Stimulated activated CD4-positive, alpha-beta T cell treated with anti-CD3 and anti-CD28 coated beads, Interleukin-4, amount 100 ng/mL, for 24 hours (primary cell): Measurements from ENCODE around the gene ZFAND2B.

Source experiments
- DNase-seq: peaks from one replicate; pipeline ENCODE4 v3.0.0-alpha.2; 2020

The ZFAND2B gene, protein sequence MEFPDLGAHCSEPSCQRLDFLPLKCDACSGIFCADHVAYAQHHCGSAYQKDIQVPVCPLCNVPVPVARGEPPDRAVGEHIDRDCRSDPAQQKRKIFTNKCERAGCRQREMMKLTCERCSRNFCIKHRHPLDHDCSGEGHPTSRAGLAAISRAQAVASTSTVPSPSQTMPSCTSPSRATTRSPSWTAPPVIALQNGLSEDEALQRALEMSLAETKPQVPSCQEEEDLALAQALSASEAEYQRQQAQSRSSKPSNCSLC

DNA sequence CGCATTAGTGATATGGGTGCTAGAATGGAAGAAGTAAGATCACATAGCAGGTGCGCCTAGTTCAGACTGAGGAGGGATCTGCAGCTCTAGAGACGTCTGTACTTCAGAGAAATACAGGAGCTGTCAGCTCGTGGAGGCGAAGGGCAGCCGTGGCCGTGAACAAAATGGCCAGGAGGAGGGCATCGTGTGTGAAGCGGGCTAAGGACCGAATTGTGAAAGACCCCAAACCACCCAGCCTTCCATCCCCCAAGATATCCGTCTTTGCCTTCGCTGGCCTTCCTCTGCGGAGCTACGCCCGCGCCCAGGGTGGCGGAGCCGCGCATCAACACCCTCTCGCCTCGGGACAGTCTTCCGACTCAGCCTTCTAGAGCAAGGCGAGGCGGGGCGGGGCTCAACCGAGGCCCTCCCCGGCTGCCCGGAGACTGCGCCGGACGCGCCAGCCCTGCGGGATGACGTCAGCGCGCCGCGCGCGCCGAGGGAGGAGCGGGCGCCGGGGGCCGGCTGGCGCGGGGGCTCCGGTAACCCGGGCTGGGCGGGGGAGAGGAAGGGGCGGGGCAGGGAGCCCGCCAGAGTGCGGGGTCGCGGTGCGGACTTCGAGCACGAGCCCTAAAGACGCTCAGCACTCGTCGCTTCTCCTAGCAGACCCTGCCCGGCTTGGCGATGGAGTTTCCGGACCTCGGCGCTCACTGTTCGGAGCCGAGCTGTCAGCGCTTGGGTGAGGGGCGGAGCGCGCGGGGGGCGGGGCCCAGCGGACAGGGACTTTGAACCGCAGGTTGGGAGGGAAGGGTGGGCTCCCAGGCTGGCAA lies at the start of gene ZFAND2B:
Gene ZFAND2B, plus strand, starts transcription at position 455 of the 806 bp plus-strand sequence. Its CDS starts 206 bp downstream, at position 661.
- peak; percentile 94 for DNase-seq

DNA sequence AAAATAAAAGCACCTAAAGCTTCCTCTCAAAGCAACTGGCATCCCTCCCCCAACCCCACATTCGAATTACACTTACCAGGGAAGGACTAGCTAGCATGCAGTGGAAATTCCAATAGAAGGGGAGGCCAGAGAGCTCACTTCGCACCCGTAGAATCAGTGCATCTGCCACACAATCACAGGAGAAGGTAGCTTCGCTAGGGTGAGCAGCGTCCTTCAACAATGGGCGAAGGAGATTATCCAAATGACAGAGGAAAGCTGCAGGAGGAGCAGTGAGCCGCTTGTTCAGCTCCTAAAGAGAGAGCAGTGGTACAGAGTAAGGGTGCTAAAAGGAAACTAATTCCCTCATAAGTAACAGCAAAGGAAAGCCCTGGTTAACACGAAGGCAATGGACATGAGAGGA lies 49.2 kb upstream of the ZFAND2B start:
- no peak for DNase-seq

DNA sequence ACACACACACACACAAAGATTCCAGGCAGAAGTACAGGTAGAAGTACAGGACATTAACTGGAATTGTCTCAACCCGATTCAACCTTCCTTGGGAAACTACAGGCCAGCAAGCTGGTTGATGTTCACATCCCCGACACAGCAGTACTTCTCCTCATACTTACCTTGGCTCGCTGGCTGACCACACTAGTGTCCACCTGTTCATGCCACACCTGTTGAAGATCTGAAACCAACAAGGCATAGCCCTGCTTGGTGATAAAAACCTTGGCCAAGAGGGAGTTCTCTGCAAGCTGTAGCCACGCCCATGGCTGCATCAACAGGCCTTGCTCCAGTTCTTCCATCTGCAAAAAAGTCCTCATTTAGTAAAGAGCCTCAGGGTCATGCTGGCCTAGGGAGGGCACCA lies 48.6 kb upstream of the ZFAND2B start:
- DNase-seq, result no peak

DNA sequence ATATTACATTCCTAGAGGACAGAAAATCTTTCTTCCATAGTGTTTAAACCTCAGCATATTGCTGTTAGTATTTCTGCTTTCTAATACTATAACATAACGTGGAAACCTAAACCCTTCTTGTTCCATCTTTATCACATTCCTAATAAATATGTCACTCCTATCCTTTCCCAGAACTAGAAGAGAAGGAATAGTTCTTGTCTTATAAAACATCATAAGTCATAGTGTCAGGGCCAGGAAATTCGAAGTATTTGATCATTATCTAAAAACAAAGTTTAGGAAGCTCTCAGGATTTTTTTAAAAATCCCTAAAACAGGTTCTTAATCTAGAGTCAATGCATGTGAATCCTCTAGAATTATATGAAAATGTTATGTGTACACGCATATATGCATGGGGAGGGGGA lies 48.0 kb upstream of the ZFAND2B start:
- no peak for DNase-seq

DNA sequence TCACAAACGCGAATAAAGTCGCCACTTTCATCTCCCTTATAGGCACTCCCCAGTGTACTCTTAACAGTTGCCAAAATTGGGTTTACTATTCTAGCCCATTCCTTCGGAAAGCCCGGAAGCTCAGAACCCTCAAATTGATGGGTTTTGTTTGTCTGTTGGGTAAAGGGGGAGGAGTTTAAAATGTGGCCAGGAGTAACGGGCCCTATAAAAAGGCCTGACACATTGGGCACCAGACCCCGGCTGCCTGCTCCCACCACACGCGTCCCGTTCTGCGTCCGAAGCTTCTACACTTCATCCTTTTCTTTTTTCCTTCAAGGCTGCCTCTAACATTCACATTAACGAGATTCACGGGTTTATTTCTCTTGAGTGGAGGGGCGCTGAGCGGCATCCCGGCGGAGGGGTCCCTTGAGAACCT lies 46.8 kb upstream of the ZFAND2B start:
- DNase-seq, result no peak

DNA sequence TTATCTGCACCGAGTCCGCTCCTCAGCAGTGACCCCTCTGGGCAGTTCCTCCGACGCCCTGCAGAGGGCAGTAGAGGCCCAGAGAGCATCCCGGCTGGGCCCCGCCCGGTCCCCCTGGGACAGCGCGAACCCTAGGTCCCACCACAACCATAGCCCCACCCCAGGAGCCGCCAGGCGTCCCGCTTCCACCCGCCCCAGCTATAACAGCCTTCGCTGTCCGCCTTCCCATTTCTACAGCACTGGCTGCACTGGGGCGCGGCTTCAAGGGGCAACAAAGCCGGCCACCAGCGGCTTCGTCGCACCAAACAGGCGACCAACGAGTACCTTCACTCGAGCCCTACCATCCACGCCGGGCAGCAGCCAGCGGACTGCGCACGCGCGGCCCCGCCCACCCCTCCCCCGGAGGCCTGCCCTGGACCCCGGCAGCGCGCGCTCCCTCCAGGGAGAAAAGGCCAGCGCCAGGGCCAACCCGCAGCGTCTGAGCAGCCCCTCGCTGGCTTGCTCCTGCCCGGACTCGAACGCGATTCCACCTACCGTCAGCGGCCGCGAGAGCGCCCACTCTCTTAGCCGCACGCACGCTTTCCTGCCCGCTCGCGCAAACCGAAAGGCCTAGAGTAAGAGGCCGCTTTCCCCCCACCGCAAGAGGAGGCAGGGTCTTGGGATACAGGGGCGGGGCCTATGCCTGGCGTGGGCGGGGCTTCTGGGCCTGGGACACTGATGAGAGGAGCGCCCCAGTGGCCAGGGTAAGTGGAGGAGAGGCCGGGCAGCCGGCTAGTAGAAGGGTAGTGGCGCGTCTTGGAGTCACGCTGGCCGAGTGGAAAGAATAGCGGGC lies 46.2 kb upstream of the ZFAND2B start, which contains the start of gene NHEJ1:
Gene NHEJ1, minus strand, starts transcription at position 630 of the 832 bp plus-strand sequence. CDS start 2,453 bp downstream, outside the sequence.
- peak; percentile 95 for DNase-seq

DNA sequence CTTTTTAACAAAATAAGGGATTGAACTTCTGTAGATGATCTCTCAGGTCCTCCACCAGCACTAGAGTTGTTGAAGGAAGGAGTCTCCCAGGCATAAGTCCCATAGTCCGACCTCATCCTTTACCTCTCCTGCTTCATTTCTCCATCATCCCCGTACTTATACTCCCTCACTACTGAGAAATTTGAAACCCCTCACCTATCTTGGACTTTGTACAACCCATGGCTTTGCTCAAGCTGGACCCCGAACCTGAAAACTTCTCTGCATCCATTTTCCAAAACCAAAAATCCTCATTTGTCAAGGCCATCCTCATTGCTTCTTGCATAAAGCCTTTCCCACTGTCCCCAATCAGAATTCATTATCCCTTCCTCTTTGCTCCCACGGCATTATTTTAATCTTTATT lies 45.5 kb upstream of the ZFAND2B start:
- no peak for DNase-seq

DNA sequence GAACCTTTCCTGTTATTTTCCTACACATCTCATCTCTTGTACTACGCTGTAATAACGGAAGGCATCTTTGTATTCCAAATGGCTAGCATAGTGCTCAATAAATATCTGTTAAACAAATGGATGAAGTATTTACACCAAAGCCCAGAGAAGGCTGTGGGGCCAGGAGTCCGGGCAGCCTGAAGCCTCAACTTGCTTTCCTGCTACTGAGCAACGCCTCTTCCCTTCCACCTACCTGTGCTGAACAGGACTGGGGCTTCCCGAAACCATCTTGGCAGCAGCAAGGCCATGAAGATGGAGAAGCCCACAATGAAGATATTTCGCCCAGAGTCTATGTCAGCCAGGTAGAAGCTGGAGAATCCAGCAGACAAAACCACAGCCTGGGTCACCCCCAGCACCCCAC lies 43.4 kb upstream of the ZFAND2B start:
- DNase-seq, result no peak

DNA sequence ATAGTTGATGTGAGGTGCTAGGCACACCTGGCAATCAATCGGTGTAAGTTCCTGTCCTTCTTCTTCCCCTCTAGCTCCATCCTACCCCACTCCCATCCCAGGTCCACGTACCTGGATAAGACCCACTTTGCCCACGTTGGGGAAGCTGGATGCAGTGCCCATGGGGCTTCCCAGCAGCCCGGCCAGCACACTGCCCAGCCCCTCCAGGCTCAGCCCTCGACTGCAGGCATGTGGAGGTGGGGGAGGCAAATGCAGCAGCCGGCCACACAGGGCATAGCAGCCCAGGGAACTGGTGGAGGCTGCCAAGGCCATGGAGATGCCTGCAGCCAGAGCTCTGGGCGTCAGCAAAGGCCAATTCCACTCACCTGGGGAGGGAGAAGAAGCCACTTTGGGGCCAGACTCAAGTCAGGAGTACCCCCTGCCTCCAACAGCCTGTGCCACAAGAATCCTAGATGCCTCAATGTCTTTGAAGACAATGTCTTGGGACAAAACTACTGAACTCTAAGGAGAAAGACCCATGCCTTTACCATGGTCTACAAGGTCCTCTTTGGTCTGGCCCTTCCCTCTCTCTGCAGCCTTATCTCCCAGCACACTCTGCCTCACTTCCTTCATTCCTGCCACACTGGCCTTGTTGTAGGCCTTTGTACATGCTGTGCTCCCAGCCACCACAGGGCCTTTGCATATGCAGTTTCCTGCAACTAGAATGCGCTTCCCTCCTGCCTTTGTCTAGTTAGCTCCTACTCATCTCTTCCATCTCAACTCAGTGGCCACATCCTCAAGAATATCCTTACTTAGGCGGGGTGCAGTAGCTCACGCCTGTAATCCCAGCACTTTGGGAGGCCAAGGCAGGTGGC lies 41.3 kb upstream of the ZFAND2B start:
- DNase-seq, result no peak

DNA sequence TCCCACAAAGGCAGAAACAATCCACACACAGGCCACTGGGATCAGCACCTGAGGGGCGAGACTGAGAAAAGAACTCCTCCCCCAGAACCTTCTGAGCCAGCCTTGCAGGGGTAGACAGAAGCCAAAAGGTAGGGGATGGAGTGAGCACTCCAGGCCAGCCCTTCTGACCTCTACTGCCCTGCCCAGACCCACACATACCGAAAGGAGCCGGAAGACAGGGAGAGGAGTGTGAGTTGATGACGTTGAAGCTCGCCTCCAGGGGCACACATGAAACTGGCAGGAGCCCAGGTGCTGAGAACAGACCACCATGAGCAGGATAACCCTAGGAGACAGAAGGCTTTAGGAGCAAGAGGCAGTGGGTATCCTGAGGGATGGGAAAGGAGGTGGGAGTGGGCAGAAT lies 38.6 kb upstream of the ZFAND2B start:
- no peak for DNase-seq

DNA sequence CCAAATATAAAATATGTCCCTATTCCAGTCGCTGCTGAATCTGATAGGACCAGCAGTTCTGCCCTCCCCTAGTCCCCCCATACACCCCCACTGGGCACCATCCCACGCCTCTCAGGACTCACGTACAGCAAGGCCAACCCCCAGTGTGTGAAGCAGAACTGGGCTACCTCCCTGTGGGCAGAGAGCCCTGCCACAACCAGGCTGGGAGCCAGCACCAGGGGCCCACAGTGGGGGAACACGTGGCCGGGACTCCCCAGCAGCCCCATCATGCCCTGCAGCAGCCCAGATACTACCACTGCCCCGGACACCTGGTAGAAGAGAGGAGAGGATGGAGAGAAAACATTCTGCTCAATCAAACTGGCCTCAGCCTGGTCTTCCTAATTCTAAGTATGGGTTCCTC lies 38.1 kb upstream of the ZFAND2B start:
- DNase-seq, result no peak

DNA sequence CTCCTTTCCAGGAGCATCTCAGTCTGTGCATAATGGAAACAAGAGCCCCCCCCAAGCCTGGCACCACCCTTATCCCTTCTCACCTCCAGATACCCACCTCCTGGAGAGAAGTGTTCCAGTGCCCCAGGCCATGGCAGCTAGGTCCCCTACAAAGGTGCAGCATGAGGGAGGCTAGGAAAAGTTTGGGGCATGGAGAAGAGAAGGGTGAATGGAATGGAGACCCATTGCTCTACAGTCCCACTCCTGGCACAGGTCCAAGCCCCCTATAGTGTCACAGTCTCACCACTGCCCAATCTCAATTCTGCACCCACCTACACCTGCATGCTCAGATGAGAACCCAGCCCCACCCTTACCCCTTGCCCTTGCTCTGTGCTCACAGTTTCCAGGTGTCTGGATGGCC lies 37.6 kb upstream of the ZFAND2B start:
- DNase-seq, result no peak

DNA sequence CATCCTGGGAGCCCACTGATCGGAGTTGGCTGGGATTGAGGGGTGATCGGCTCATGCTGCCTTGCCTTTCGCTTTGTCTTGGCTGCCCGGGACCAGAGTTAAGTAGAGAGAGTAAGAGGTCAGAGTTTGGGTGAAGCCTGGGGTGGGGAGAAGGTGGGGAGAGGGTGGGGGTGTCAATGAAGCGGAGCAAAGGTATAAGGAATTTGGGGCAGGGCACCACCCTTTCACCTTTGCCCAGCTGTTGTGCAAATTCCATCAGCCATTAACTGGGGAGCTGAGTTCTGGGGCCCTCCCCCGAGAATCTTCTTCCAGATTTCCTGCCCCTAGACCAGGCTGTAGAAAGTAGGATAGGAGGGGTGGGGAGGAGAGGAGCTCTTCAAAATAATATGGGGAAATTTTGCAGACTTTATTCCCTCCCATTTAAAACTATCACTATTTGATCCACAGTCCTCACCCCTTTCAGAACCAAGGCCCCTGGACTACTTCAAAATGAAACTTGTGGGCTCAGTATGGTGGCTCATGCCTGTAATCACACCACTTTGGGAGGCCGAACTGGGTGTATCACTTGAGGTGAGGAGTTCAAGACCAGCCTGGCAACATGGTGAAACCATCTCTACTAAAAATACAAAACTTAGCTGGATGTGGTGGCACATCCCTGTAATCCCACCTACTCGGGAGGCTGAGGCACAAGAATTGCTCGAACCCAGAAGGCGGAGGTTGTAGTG lies 36.5 kb upstream of the ZFAND2B start, which contains the start of gene SLC23A3:
Gene SLC23A3, minus strand, starts transcription at position 100 of the 725 bp plus-strand sequence. Its CDS starts 45 bp downstream, at position 55.
- DNase-seq, result no peak

DNA sequence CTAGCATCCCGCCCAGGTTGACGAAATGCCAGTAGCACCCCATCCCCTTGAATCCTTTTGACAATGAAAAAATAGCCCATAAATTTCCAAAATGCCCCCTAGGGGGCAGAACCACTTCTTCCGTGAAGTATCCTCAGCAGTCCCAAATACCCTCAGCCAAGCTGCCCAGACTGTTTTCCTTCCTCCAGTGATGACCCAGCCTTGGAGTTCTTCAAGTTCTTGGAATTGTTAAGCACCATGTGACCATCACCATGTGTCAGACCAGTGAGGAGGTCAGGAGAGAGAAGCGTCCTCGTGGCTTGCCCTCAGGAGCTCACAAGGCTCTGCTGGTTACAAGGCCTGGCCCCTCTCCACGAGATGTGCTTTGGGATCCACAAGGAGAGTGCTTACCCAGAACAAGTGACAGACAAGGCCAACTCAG lies 35.3 kb upstream of the ZFAND2B start:
- peak; percentile 44 for DNase-seq

DNA sequence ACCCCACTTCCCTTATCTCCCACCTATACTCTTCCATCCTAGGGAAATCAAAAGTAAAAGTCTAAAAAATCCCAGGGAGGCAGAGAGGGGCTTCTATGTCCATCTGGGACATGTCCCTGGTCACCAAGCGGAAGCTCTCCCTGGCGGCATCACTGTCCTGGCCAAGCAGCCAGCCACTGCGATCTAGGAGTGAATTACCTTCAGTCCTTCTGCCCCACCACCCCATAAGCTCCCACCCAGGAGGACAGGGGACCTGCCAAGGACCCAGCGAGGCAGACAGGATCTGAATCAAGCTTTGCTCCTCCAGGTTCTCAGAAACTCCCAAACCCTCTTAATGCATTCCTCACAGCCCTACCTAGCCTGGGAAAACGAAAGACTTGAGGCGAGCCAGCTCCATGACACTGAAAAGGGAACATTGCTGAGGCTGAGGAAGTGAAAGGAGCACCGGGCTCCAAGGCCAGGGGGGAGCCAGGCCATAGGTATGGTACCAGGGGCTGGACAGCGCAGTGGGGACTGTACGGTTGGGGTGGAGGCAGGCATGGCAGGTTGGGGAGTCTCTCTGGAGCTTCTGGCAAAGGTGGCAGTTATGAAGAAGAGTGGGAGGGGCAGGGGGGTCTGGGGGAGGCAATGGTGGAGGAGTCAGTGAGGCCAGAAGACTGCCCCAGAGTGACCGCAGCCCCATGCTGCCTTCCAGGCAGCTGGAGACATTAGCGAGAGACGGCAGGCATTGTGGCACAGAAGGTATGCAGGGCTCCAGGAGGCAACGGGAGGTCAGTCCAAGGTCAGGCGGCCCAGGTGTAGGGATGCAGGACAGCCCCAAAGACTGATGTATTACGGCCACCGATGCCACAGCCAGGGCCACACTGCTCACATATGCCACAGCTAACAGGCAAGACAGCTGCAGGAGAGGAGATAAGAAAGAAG lies 34.1 kb upstream of the ZFAND2B start:
- DNase-seq, result no peak

DNA sequence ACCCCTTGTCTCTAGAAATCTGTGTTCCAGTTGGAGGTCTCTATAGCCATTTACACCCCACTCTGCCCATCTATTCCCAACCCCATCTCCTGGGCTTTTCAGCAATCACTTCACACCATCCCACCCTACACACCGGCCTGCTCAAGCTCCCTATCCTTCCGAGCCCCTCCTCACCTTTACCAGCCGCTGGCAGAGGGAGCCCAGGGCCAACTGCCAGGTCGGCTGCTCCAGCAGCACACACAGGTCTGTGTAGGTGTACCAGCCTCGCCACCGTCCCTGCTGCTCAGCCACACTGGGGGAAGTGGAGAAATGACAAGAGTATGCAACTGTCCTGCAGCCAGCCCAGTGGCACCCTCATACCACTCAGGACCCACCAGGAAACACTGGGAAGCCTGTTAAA lies 33.4 kb upstream of the ZFAND2B start:
- no peak for DNase-seq

DNA sequence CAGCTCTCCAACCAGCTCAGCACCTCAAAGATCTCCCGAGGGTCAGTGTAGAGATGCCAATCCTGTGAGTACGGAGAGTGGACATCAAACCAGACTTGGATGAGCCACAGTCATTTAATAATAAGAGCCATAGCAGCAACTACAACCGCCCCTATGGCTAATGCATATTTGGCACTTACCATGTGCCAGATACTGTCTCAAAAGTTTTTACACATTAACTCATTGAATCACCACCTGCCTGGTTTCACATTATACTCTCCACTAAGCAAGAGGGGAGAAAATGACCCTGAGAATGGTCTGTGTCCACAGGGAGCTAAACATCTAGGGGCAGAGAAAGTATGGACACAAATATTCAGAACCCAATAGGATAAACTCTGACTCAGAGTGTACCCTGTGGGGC lies 32.4 kb upstream of the ZFAND2B start:
- DNase-seq, result no peak

DNA sequence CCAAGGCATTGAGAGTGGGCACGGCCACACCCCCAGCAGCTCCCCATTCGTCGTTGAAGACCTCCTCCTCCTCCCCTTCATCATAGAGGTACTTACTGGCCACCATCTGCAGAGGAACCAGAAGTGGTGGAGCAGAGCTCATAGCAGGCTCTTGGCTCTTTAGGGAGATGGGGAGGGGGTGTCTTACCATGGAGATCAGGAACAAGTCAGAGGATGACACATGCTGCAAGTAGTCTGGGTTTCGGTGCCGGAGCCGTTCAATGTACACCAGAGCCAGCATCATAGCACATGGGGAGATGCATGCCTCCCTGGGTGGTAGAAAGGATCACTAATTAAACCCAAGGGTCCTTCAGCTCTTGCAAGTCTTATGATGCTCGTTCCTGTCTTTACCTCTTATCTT lies 31.8 kb upstream of the ZFAND2B start:
- no peak for DNase-seq

DNA sequence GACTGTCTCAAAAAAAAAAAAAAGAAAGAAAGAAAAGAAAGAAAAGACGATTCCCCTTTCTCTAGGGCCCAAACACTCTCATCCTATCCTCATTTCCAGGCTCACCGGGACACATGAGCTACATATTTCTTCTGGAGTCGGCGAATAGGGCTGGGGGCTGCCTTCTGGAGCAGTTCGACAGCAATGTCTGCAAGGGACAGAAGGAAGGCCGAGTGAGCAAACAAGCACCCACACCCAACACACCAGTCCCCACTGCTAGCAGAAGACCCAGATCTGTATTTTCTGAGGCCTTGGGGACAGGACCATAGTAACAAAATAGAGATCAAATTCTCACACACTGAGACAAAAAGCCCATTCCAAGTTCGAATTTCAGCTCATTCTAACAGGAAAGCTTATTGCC lies 31.1 kb upstream of the ZFAND2B start:
- no peak for DNase-seq
